UCSD-AML1 (cell line): ENCODE results near the gene LILRA6.
A peak's percentile ranks its signal among the peaks of the same experiment; 100 is the strongest.
"Not testable (repeated sequence)": the region's sequence is repeated elsewhere in the genome, so short reads cannot be mapped to it uniquely, and the experiment has no call there.

Source experiments
- DNase-seq: peaks from one replicate; lab custom pipeline; 2025; ENCODE audit not compliant: unreplicated experiment; lab: John Stamatoyannopoulos, UW

The LILRA6 gene

DNA sequence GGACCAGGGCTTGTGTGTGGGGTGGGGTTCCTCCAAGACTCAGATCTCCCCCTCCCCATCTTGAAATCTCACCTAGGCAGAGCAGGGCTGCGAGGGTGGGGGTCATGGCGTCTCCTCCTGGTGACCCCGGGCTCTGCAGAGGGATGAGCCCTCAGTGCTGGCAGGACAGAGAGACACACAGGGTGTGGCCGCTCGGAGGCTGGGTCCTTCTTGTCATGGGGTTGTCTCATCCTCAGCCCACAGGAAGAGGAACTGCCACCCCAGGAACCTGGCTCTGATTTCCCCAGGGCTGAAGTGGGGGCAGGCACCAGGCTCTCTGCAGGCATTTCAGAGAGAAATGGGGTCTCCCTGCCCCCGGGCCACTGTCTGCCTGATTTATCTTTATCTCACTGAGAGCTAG, at the start of gene LILRA6:
Gene LILRA6 (minus strand): TSS at position 145 of the 400 bp plus-strand sequence.
- not testable (repeated sequence) for DNase-seq

DNA sequence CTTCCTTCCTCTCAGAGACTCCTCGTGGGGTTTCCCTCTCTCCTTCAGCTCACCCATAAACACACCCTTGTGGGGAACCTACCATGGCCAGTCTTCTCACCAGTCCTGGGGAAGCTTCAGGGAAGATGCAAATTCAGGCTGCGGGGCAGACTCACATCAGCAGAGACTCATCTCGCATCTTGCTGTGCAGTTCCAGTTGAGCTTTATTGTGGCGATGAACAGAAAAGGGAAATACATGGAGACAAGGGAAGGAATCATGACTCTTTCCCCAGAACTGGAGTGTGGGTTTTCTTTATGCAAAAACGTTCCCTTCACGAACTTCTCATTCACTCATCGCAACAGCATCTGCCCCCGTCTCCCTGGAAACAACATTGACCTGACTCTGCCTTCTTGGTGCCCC, 46.6 kb upstream of the LILRA6 start:
- not testable (repeated sequence) for DNase-seq

DNA sequence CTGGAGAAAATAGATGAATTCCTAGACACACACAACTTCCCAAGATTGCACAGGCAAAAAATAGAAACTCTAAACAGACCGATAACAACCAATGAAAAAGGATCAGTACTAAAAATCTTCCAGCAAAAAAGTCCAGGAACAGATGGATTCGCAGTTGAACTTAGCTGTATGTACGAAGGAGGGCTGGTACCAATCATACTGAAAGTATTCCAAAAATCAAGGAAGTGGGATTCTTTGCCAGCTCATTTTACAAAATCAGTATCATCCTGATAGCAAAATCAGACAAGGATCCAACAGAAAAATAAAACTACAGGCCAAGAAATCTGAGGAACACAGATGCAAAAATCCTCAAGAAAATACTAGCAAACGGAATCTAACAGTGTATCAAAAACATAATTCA, 44.9 kb upstream of the LILRA6 start:
- no peak for DNase-seq

DNA sequence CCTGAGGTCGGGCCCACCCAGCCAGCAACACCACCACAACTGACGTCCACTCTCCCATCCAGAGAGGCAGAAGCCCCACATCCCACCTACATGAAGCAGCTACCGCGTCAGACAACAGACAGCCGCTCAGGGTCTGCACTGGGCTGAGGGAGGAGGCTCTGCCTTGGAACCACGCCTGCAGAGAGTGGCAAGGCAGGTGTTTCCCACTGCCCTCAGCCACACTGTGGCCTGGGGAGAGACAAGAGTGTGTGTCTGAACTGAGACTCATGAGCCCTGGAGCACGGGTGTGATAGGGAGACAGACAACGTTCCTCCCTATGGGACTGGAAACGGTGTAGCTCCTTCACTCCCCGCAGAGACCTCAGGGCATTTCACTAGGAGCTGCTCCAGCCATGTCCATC, 43.7 kb upstream of the LILRA6 start:
- DNase-seq, result not testable (repeated sequence)

DNA sequence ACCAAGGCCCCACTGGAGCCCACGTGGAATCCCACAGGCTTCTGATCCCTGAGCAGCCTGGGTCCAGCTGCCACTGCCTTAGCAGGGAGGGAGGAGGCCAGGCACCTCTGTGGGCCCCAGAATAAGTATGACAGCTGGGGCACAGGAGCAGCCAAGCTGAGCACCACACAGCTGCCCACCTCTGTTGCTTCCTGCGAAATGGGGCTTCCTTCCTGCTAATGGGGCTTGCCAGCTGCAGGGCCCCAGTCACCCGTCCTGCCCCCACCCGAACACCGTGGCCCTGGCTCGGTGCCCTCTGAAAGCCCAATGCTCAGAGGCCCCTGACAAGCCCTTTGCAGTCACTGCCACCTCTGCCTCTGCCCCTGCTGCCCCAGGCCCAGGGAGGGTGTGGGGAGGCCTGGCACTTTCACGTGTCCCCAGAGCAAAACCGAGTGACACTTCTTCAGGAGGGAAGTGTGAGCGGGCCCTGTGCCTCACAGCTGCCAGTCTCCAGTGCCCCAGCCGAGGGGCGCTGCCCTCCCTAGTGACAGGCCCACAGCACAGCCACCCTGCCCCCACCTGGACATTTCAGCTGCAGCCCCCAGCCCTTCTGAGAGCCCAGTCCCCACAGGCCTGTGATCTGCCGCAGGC, 43.0 kb upstream of the LILRA6 start:
- not testable (repeated sequence) for DNase-seq

DNA sequence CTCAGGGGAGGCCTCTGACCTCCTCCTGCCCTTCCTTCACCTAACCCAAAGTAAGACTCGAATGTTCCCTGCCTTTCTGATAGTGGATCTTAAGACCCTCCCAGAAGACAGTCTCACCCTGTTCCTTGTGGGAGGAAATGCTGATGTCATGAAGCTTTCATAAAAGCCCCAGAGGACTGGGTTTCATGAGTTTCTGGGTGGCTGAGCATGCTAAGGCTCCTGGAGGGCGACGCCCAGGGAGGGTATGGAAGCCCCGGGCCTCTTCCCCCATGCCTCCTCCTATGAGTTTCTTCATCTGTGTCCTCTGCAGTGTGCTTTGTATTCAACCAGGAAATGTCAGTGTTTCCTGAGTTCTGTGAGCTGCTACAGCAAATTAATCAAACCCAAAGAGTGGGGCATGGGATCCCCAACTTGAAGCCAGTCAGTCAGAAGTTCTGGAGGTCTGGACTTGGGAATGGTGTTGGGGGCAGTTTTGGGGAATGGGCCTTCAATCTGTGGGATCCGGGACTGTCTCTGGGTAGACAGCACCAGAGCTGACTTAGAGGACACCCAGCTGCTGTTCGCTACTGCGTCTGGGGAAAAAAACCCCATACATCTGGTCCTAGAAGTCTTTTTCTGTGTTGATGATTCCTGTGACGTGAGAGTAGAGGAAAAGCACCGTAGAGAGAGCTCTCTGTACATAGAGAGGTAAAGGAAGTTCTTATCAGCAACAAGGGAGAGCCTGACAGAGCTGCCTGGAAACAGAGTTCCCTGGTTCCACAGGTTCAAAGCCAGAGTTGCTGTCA, 40.3 kb upstream of the LILRA6 start:
- DNase-seq, result peak; percentile 39

DNA sequence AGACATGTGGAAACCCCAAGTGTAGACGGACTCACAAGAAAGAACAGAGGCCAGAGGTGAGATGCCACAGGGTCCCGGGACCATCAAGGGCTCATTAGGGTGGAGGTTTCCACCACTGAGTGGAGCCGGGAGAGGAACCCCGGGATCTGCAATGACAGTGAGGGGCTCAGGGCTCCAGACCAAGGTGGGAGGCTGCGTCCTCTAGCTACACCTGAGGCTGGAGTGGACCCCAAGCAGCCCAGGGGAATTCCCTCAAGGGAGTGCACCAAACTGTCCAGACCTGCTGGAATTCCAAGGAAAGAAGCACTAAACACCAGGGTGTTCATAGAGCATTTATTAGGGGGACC, 39.1 kb upstream of the LILRA6 start:
- not testable (repeated sequence) for DNase-seq

DNA sequence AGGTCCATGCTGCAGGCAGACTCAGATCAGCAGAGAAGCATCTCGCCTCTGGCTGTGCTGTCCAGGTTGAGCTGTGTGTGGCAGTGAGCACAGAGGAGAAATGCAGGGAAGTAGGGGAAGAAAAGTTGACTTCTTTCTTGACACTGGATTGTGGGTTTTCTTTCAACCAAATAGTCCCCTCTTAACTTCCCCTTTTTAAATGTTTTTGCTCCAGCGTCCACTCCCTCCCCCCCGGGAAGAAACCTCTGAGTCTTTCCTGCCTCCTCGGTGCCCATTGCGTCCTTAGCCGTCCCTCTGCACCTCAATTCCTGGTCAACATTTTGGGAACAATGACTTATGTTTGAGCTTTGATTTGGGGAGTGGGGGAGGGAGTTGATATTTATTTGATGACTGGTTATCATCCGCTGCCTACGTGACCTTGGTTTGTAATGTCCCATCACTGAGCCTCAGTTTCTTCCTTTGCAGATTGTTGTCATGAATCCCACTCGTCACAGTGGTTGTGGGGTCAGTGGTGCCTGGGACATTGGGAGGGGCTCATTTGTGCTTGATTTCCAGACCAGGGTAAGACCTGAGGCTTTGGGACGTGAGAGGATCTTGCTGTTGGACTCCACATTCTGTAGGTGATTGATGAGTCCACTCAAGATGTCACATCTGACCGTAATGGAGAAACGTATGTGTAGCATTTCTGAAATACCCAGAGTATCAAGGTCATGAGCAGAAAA, 38.6 kb upstream of the LILRA6 start, which contains the start of gene LILRB2:
Gene LILRB2 (minus strand): TSS at position 104 of the 722 bp plus-strand sequence. CDS start 614 bp downstream, outside the sequence.
- DNase-seq, result peak; percentile 58

DNA sequence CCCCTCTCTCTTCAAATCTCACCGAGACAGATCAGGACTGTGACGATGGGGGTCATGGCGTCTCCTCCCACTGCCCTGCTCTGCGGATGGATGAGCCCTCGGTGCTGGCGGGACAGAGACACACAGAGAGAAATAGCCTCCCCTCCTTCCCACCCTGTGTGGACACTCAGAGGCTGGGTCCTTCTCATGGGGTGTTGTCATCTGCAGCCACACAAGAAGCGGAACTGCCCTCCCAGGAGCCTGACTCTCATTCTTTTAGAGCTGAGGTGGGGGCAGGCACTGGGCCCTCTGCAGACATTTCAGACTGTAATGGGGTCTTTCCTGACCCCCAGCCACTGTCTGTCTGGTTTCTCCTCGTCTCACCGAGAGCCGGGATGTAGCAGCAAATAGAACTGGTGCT, 37.9 kb upstream of the LILRA6 start:
- peak; percentile 58 for DNase-seq

DNA sequence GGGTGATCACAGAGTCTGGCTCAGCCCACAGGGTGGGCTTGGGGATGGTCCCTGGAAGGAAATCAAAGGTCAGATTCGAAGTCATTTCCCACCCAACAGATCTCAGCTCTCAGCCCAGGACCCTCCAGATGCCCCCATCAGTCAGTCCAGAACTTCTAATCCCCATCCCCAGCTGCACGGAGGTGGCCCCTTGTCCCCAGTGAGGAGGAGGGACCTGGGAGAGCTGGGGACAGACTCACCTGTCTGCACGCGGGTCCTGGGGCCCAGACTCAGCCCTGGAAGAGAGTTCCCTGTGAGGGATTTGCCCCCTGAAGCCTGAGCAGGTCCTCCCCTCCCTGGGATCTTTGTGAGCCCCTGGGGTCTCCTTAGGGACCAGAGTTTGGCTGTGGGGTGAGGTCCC, 37.4 kb upstream of the LILRA6 start:
- DNase-seq, result not testable (repeated sequence)

DNA sequence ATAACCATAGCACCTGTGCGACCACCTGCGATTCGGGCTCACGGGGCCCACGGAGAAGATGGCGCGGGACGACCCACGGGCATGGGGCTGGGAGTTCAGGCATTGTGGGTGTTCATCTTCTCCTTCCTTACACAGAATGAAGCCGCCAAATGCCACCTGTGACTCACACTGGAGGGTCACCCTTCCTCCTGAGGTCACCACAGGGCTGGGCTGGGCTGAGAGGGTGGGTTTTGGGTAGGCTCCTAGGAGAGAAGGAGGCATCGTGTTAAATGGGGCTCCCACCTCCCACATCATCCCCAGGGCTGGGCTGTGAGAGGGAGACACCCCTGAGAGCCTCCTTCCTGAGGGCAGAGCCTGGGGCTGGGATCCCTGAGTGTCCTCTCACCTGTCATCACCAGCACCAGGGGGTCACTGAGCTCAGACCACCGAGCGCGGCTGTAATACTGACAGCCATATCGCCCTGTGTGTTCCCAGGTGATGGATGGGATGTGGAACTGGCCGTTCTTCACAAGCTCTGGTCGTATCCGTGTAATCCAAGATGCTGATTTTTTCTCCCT, 36.9 kb upstream of the LILRA6 start:
- DNase-seq, result no peak

DNA sequence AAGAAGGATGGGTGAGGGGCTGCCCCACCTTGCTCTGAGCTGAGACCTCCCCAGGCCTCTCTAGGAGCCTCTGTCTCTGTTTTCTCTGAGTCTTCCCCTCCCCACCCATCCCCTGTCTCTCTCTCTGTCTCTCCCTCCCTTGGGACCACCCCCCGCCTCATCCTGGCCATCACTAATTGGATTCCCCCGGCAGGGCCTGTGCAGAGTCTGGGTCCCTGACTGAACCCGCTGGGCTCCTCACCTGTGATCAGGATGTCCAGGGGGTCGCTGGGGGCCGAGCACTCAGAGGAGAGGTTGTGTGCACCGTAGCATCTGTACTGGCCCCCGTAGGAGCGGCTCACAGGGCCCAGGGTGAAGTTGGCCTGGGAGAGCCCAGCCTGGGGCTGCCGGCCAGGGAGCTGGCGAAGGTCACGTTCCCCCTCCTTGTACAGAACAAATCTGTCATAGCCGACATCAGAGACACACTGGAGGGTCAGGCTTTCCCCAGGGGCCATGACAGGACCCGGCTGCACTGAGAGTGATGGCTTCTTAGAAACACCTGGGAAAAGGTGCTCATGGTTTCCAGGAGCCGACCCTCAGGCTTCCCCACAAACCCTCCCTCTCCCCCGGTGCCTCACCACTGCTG, 36.1 kb upstream of the LILRA6 start:
- DNase-seq, result not testable (repeated sequence)

DNA sequence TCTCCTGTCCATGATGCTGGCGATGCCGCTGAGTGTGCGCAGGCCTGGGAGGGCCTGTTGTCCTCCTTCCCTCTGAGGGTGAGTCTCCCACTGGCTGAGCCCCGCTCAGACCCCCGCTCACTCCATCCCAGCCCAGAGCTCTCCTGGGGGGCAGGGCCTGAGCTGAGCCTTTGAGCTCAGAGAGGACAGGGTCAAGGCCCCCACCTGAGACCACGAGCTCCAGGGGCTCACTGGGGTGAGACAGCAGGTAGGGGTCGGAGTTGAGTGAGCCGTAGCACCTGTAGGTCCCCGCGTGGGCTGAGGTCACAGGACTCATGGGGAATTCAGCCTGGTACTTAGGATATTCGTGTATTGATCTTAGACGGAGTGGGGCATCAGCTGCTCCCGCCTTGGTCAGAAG, 35.5 kb upstream of the LILRA6 start:
- DNase-seq, result not testable (repeated sequence)

DNA sequence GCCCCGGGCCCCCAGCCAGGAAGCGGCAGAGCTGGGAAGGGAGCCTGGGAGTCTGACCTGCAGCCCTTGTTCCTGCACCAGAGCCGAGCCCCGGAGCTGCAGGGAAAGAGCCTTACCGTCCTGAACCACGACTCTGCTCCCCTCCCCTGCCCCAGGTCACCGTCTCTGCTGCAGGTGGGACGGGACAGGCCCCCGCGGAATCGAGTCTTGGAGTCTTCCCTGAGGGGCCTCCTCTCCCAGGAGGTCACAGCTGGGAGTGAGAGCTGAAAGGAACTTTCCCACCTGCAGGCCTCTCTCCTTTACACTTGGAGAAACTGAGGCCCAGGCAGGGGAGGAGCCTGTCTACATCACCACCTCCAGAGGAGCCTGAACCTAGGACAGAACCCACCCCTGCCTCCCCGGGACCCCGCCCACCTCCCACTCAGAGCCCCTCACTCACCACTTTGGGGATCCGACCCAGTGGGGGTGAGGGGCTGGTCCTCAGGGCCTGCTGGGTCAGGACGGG, 34.6 kb upstream of the LILRA6 start:
- DNase-seq, result not testable (repeated sequence)

DNA sequence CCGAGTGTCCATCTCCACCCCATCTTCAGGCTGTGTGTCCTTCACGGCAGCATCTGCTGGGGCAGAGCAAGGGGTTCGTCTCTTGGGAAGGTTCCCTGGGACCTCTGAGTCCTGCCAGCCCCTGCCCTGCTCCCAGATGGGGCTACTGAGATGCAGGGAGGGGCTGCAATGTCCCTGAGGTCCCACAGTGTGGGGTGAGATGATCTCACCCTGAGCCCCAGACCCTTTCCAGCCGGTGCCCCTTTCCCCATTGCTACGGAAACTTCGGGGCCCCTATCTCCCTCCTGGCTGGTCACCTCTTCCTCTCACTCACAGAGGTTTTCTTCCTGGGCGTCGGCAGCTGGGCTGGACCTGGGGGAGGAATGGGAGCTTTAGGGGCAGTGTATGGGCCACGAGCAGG, 33.4 kb upstream of the LILRA6 start:
- DNase-seq, result no peak

DNA sequence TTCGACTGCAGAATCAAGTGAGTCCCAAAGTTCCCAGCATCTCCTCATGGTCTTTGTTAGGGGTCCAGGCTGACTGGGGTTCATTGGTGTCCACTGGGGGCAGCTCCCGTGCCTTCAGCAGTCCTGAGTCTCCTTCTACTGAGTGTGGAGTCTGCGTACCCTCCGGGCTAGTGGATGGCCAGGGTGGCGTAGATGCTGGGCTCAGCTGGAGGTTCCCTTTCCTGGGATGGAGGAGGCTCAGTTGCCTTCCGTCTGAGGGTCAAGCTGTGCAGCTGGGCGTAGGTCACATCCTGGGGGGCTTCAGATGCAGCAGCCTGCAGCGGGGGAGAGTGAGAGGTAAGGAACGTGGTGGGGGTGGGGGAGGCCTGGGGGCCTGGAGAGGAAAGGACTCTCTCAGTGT, 31.9 kb upstream of the LILRA6 start:
- not testable (repeated sequence) for DNase-seq

DNA sequence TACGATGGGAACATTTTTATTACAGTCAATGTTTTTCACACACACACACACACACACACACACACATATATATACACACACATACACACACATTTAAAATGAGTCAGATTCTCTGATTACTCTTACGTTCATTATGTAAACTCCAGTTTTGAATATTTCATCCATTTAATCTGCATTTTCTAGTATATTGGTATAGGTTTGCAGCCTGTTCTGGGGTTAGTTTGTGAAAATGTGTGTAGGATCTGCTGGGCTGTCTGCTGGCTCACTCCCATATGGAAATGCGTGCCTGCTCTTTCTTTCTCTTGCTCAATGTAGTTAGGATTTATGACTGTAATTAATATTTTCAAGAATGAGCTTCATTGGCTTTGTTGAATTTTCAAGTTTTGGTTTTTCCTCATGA, 31.2 kb upstream of the LILRA6 start:
- no peak for DNase-seq

DNA sequence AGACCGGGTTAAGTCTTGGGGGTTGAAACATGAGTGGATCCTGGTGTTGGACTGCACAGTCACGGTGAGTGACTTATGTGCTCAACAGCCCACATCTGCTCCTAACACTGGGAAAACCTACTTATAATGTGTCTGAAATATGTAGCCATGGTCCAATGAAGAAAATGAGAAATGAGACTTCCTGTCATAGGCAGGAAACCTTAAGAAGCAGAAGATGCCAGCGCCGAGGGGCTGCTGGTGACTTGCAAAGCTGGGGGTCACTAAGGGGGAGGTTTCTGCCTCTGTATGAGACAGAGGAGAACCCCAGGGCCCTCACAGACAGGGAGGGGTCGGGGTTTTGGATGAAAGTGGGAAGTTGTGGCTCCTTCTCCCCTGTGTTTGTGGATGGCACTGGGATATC, 29.6 kb upstream of the LILRA6 start:
- not testable (repeated sequence) for DNase-seq

DNA sequence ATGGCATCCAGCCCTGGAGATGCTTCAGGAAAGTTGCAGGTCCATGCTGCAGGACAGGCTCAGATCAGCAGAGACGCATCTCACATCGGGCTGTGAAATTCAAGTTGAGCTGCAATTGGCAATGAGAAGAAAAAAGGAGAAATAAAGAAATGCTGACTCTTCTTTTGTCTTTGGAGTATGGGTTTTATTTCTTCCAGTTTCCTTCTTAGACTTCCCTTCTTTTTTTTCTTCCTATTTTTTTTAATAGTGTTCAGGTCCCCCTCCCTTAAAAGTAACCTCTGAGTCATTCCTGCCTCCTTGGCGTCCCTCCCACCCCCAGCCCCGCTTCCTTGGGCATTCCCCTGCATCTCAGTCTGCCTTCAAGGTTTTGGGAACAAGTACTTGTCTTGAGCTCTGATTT, 29.0 kb upstream of the LILRA6 start:
- DNase-seq, result not testable (repeated sequence)

DNA sequence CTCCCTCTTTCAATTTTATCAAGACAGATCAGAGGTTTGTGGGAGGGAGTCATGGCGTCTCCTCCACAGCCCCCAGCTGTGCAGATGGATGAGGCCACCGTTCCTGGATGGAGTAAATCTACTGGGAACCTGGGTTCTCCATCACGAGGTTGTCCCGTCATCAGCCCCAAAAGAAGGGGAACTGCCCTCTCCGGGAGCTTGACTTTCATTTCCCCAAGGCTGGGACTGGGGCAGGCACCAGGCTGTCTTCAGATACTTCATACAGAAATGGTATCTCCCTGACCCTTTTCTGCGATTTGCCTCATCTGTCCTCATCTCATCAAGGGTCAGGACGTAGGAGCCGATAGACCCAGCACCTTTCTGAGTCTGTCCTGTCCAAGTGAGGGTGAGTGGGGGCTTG, 28.5 kb upstream of the LILRA6 start:
- no peak for DNase-seq

DNA sequence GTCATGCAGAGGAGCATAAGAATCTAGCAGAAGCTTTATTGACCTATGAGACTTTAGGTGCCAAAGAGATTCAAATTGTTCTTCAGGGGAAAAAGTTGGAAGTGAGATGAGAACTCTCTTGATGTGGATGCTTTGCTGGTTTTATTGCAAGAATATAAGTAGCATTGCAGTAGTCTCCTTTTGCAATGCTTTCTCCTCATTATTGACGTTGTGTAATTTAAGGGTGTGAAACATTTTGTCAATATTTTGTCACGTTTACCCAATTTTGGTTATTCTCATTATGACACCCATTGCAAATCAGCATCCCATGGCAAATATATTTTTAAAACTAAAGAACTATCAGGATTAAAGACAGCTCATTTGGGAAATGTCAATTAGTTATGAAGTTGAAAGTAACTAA, 26.3 kb upstream of the LILRA6 start:
- no peak for DNase-seq
